Ovary (tissue), 9 donors: ENCODE results near the gene SBNO2. TPM values are rescaled to one million over a fixed set of nuclear protein-coding genes. Genes with fewer than 3 reads are reported as not detected.

Source experiments
- DNase-seq, 5 donors: peaks; one replicate each; pipeline ENCODE4 v3.0.0-alpha.2; 2019 to 2020
- H3K27ac ChIP-seq, 2 donors: fragments of 200-600 bp; one replicate each; pipeline versions ENCODE4 v1.5.1 to v1.8.0; 2019 to 2022
- H3K27me3 ChIP-seq: fragments of 200-600 bp; one replicate; pipeline ENCODE4 v1.8.0; 2022
- H3K36me3 ChIP-seq: fragments of 200-600 bp; sonication (generic); one replicate; pipeline ENCODE4 v1.5.1; 2019
- H3K4me1 ChIP-seq: one replicate; pipeline ENCODE4 v1.8.1; 2013; ENCODE audit warnings: mild to moderate bottlenecking, moderate library complexity; ENCODE audit not compliant: insufficient read depth
- H3K4me3 ChIP-seq: fragments of 200-600 bp; sonication (generic); one replicate; pipeline ENCODE4 v1.5.1; 2017
- H3K9me3 ChIP-seq, 2 donors: fragments of 200-600 bp in 1 of 2; sonication (generic) in 1 of 2; one replicate each; pipeline versions ENCODE4 v1.5.1 to v1.8.1; 2013 to 2019; ENCODE audit warnings: mild to moderate bottlenecking in 1 of 2, moderate library complexity in 1 of 2
- CTCF ChIP-seq, 3 donors: fragments of 450-650 bp in 2 of 3; fragments of 200-600 bp in 1 of 3; IDR thresholded peaks; one replicate each; pipeline versions ENCODE4 v1.5.1 to v1.8.0; 2016 to 2022; ENCODE audit warnings: antibody characterized with exemption in 3 of 3, mild to moderate bottlenecking in 1 of 3
- EP300 ChIP-seq: sonication (generic); formaldehyde crosslinking; IDR thresholded peaks from one replicate; pipeline ENCODE4 v1.6.1; 2017; ENCODE audit warnings: antibody characterized with exemption
- POLR2A ChIP-seq: fragments of 450-650 bp; IDR thresholded peaks from one replicate; pipeline ENCODE4 v1.6.1; 2017; ENCODE audit warnings: antibody characterized with exemption, mild to moderate bottlenecking, moderate library complexity
- WGBS, 3 donors: extraction: QIAGEN DNeasy Blood & Tissue Kit in 1 of 3; methylation state at CpG; one replicate each; pipeline versions ENCODE4 v1.1.5 to v1.1.7; 2013 to 2017; 5-methylcytosine and 5-hydroxymethylcytosine counted together
- intact Hi-C, 4 donors: fragments of 100-400 bp; cut with DNase I; formaldehyde crosslinking; loops; one replicate each; pipeline versions ENCODE4 v1.11.0 to v1.15.1; 2022 to 2023
- polyA plus RNA-seq, 2 donors: library from polyadenylated mRNA; stranded (reverse); fragments of 200-250 nt in 1 of 2; fragments of 350-450 nt in 1 of 2; fragmentation: Illumina TruSeq in 1 of 2; extraction: RNeasy Lipid Tissue Mini Kit (QIAGEN cat#74804) in 1 of 2; gene quantifications; one replicate each; pipeline ENCODE4 v1.2.3, GENCODE V29; 2013 to 2014
- total RNA-seq, 7 donors: library from RNA; depleted of rRNA in 2 of 7; stranded (reverse); fragments of >200 nt in 2 of 7; fragmentation: NEBNext Ultra II Directional in 3 of 7; extraction: Animal tissue kit (Norgen Biotek cat#: 25700) in 3 of 7; gene quantifications; one replicate each; pipeline versions ENCODE4 v1.1.0 to v1.2.4, GENCODE V29; 2016 to 2023
- donor health status: DM: no; HTN: no; CAD: no; lungs with moderate emphysema.
- donor health status: DM: no; HTN: no; CAD: no.
- donor health status: Bipolar disorder and iron deficiency.
- donor health status: DM: yes; HTN: yes; CAD: no.
- donor health status: DM: no; HTN: no; CAD: no.
- donor health status: DM: yes; HTN: yes; CAD: no.

Gene SBNO2
- total and polyA plus RNA-seq, 9 donors, result 6.1 to 92.6 (median 60.9) TPM

- no peaks in the 10 kb centered on the region for H3K9me3 ChIP-seq
- WGBS, 3 donors, result 40 to 53% (median 44%) methylated on average over 57 to 71 of the region's 71 CpGs
- no peaks in the 10 kb centered on the region for H3K27me3 ChIP-seq
- no peak overlapping the region for H3K4me3 ChIP-seq
- peak overlapping the region; percentile 77 to 90 for H3K27ac ChIP-seq
- intact Hi-C loops, result loop anchor here (5.0 kb wide), 1 partner anchor 80 kb away; no protein-coding TSS in a partner anchor
- peaks cover 15% of the 10 kb centered on the region for H3K4me1 ChIP-seq
- DNase-seq, result peak; percentile 82 to 93 (median 89)
- TF ChIP-seq CTCF (IDR thresholded peaks at IDR 0.05) (no peak), POLR2A (peak; percentile 20), EP300 (no peak)
- H3K36me3 ChIP-seq, result no peaks in the 10 kb centered on the region
These were observed 61.6 kb downstream of the SBNO2 start for GRCh38 chr19:1112268-1113029.

DNA sequence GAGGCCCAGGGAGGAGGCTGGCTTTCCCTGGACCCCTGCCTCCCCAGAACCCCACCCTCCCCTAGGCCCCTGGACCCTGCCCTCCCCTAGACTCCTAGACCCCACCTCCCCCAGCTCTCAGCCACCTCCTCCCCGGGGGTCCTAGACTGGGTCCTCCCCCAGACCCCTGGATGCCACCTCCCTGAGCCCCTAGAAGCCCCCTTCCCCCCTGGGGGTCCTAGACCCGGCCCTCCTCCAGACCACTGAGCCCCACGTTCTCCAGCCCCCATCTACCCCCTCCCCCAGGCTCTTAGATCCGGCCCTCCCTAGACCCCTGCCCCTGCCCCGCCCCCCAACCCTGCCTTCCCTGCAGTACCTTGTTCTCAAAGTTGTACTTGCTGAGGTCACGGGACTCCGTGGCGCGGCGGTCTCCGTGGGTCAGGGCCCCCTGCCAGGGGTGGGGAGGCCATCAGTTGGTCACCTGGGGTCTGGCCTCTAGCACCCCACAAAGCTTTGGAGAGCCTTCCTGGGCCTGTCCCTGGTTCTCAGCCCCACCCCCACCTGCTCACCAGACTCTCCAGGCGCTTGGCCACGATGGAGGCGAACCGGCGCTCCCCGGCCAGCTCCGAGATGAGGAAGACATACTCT is 62.3 kb downstream of the SBNO2 start:
- Histone ChIP-seq H3K27me3 (no peaks in the 10 kb centered on the region), H3K4me3 (no peak overlapping the region), H3K4me1 (peaks cover 15% of the 10 kb centered on the region), H3K27ac (peak overlapping the region; percentile 77 to 90), H3K9me3 (no peaks in the 10 kb centered on the region), H3K36me3 (no peaks in the 10 kb centered on the region)
- peak in 2 of 5 donors; percentile 37 to 51 for DNase-seq
- 58 to 77% (median 65%) methylated on average over 11 to 18 of the region's 18 CpGs for WGBS, 3 donors
- TF ChIP-seq CTCF (IDR thresholded peaks at IDR 0.05) (no peak), EP300 (no peak), POLR2A (no peak)
- intact Hi-C loops, result loop anchor here (5.0 kb wide), 1 partner anchor 81 kb away; no protein-coding TSS in a partner anchor

DNA sequence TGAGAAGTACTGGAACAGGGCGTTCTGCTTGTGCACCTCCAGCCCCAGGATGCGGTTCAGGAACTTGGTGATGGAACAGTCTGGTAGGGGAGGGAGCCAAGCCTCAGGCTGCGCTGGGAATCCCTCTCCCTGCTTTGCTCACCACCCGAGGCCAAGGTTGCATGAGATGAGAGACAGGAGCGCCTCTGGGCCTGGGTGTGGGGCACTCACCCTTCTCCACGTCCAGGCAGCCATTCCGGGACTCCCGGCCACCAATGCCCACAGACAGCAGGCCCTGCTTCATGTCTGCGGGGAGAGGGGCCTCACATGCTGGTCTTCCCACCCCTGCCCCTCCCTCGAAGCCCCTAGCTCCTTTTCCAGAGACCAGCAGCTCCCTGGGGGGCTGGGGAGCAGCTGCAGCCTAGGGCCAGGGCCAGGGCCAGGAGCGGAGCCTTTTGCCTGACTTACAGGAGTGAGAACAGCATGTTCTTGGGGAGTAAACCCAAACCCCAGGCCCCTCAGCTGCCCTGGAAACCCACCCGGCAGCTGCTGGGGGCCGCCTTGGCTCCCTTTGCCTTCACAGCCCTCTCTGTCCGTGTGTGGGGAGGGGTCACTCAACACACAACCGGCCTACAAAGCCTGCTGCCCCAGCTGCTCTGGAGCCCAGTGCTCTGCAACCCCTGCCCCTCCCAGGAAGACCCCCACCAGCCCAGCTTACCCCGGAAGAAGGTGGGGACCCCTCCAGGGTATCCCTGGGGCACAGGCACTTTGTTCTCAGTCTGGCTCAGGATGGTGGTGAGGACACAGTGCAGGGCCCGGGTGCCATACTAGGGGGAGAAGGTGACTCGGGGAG is 63.0 kb downstream of the SBNO2 start:
- Histone ChIP-seq H3K9me3 (no peaks in the 10 kb centered on the region), H3K4me3 (no peak overlapping the region), H3K27ac (peak overlapping the region in 1 of 2 donors; percentile 77), H3K36me3 (no peaks in the 10 kb centered on the region), H3K27me3 (no peaks in the 10 kb centered on the region), H3K4me1 (peaks cover 15% of the 10 kb centered on the region)
- DNase-seq, result no peak
- WGBS, 3 donors, result 63 to 75% (median 72%) methylated on average over 17 to 18 of the region's 18 CpGs
- no peak for TF ChIP-seq EP300
- TF ChIP-seq POLR2A, result no peak
- TF ChIP-seq CTCF (IDR thresholded peaks at IDR 0.05), result no peak
- intact Hi-C loops, result loop anchor here (5.0 kb wide), 1 partner anchor 81 kb away; no protein-coding TSS in a partner anchor
